ENCODE measurements around the gene GNG12.

- no peak for TF ChIP-seq GATA2 (IDR thresholded peaks at IDR 0.05; ENCODE audit: low read depth, low read length)
- TF ChIP-seq GATA3 (IDR thresholded peaks at IDR 0.05; ENCODE audit: low read depth, low read length) = no peak
Measured at GRCh38 chr1:67846538-67846937, 13.3 kb upstream of the GNG12 start.

Measured in SH-SY5Y (cell line).